OCI-LY3 (cell line): Measurements from ENCODE around the gene HADH.

Experiments
- H2AFZ ChIP-seq: fragments of 200-600, 300-600 bp; shearing (Covaris generic); 2 replicates; pipeline ENCODE4 v1.6.0; 2014; ENCODE audit warnings: antibody characterized with exemption, low read depth, low read length
- H3K27ac ChIP-seq: fragments of 200-600, 300-600 bp; sonication (generic); 2 replicates; pipeline ENCODE4 v1.5.1; 2014; ENCODE audit warnings: mild to moderate bottlenecking, low read length, moderate library complexity, mixed read lengths
- H3K27me3 ChIP-seq: fragments of 200-600, 300-600 bp; sonication (generic); 2 replicates; pipeline ENCODE4 v1.6.1; 2014; ENCODE audit warnings: low read depth, low read length, mixed read lengths
- H3K36me3 ChIP-seq: fragments of 200-600, 300-600 bp; sonication (generic); replicated peaks from 2 replicates; pipeline ENCODE3; 2014; ENCODE audit warnings: low read depth, low read length, mixed read lengths
- H3K4me1 ChIP-seq: fragments of 300-600, 200-600 bp; sonication (generic); 2 replicates; pipeline ENCODE4 v1.6.1; 2014; ENCODE audit warnings: low read length, mixed read lengths
- H3K4me2 ChIP-seq: fragments of 200-600, 300-600 bp; sonication (generic); 2 replicates; pipeline ENCODE4 v1.6.1; 2014; ENCODE audit warnings: low read length, mixed read lengths
- H3K4me3 ChIP-seq: fragments of 300-600, 200-600 bp; sonication (generic); 2 replicates; pipeline ENCODE4 v1.5.1; 2014; ENCODE audit warnings: antibody characterized with exemption, mild to moderate bottlenecking, low read length, moderate library complexity
- H3K79me2 ChIP-seq: fragments of 300-600, 200-600 bp; shearing (Covaris generic); 2 replicates; pipeline ENCODE4 v1.6.1; 2014; ENCODE audit warnings: mild to moderate bottlenecking, low read length, mixed read lengths
- H3K9ac ChIP-seq: fragments of 300-600, 200-600 bp; shearing (Covaris generic); 2 replicates; pipeline ENCODE4 v1.6.0; 2014; ENCODE audit warnings: mild to moderate bottlenecking, low read length, moderate library complexity
- H3K9me3 ChIP-seq: fragments of 200-600, 300-600 bp; shearing (Covaris generic); 2 replicates; pipeline ENCODE4 v1.6.1; 2014; ENCODE audit warnings: low read length, mixed read lengths; ENCODE audit not compliant: insufficient read depth
- H4K20me1 ChIP-seq: fragments of 200-600, 300-600 bp; sonication (generic); 2 replicates; pipeline ENCODE4 v1.6.1; 2016; ENCODE audit warnings: low read length, mixed read lengths; ENCODE audit not compliant: insufficient read depth
- CTCF ChIP-seq: fragments of 200-600, 300-600 bp; sonication (generic); IDR thresholded peaks from 2 replicates; pipeline ENCODE4 v1.5.1; 2014; ENCODE audit warnings: antibody characterized with exemption, low read length, low read depth
- EZH2phosphoT487 ChIP-seq: fragments of 200-600 bp; shearing (Covaris generic); IDR thresholded peaks from 2 replicates; pipeline ENCODE4 v1.6.1; 2018; ENCODE audit warnings: antibody characterized with exemption, mixed run types, low read depth

HADH gene

GRCh38 chr4:108044951-108045686, 55.4 kb downstream of the HADH start:
- Histone ChIP-seq H3K9ac (no peak overlapping the region), H4K20me1 (no peaks in the 10 kb centered on the region), H3K4me3 (no peak overlapping the region), H3K9me3 (no peaks in the 10 kb centered on the region), H3K36me3 (peaks cover 5% of the 10 kb centered on the region), H3K79me2 (no peaks in the 10 kb centered on the region), H3K4me1 (no peaks in the 10 kb centered on the region), H2AFZ (no peak overlapping the region), H3K4me2 (no peak overlapping the region), H3K27ac (no peak overlapping the region), H3K27me3 (no peaks in the 10 kb centered on the region)
- TF ChIP-seq EZH2phosphoT487 (no peak), CTCF (no peak)

- peaks cover 5% of the 10 kb centered on the region for H3K36me3 ChIP-seq
Observed at GRCh38 chr4:108045687-108046024, 56.0 kb downstream of the HADH start.

GRCh38 chr4:108047199-108047598, 57.5 kb downstream of the HADH start:
- TF ChIP-seq EZH2phosphoT487: no peak
- Histone ChIP-seq H3K9me3 (no peaks in the 10 kb centered on the region), H3K4me2 (no peak overlapping the region), H3K4me1 (peaks cover under 1% of the 10 kb centered on the region; the same call in 1 of the 2 replicates), H2AFZ (no peak overlapping the region), H3K9ac (no peak overlapping the region), H3K27ac (no peak overlapping the region), H3K36me3 (peaks cover 5% of the 10 kb centered on the region), H3K4me3 (no peak overlapping the region), H3K27me3 (no peaks in the 10 kb centered on the region), H4K20me1 (no peaks in the 10 kb centered on the region), H3K79me2 (no peaks in the 10 kb centered on the region)

More at GRCh38 chr4:108045687-108046024, 56.0 kb downstream of the HADH start:
- Histone ChIP-seq H2AFZ (no peak overlapping the region), H4K20me1 (no peaks in the 10 kb centered on the region), H3K4me2 (no peak overlapping the region), H3K27me3 (no peaks in the 10 kb centered on the region), H3K9me3 (no peaks in the 10 kb centered on the region), H3K9ac (no peak overlapping the region), H3K4me1 (no peaks in the 10 kb centered on the region), H3K79me2 (no peaks in the 10 kb centered on the region), H3K4me3 (no peak overlapping the region), H3K27ac (no peak overlapping the region)
- no peak for TF ChIP-seq EZH2phosphoT487
- no peak for TF ChIP-seq CTCF

- Histone ChIP-seq H2AFZ (no peak overlapping the region), H3K4me1 (peaks cover 10% of the 10 kb centered on the region), H3K9ac (no peak overlapping the region), H3K36me3 (peaks cover 5% of the 10 kb centered on the region), H3K79me2 (no peaks in the 10 kb centered on the region), H3K27me3 (no peaks in the 10 kb centered on the region), H3K27ac (no peak overlapping the region), H4K20me1 (no peaks in the 10 kb centered on the region), H3K4me2 (no peak overlapping the region), H3K4me3 (no peak overlapping the region), H3K9me3 (no peaks in the 10 kb centered on the region)
- no peak for TF ChIP-seq CTCF
- TF ChIP-seq EZH2phosphoT487: no peak
Observed at GRCh38 chr4:108048157-108048556, 58.5 kb downstream of the HADH start.
